Upper lobe of left lung (tissue), 6 donors: ENCODE measurements around the gene FGF13. TPM values are rescaled to one million over a fixed set of nuclear protein-coding genes. Genes with fewer than 3 reads are reported as not detected.

Experiments
- ATAC-seq, 2 donors: fragments of 200-7000 bp; cut with Tn5 transposase; one replicate each; pipeline ENCODE4 v1.9.1; 2022; ENCODE audit warnings: mild to moderate bottlenecking in 2 of 2, moderate library complexity in 2 of 2; ENCODE audit not compliant: low FRiP score in 2 of 2
- DNase-seq, 2 donors: peaks; one replicate each; pipeline ENCODE4 v3.0.0-alpha.2; 2019 to 2020
- H3K27ac ChIP-seq, 4 donors: fragments of 200-600 bp; sonication (generic); one replicate each; pipeline ENCODE4 v1.5.1; 2016 to 2019
- H3K27me3 ChIP-seq, 4 donors: fragments of 200-600 bp; sonication (generic); one replicate each; pipeline ENCODE4 v1.5.1; 2017 to 2019
- H3K36me3 ChIP-seq, 4 donors: fragments of 200-600 bp; sonication (generic); one replicate each; pipeline ENCODE4 v1.5.1; 2016 to 2019
- H3K4me1 ChIP-seq, 4 donors: fragments of 200-600 bp; sonication (generic); one replicate each; pipeline ENCODE4 v1.5.1; 2018 to 2019
- H3K4me3 ChIP-seq, 4 donors: fragments of 200-600 bp; sonication (generic); one replicate each; pipeline ENCODE4 v1.5.1; 2017 to 2019; ENCODE audit warnings: mild to moderate bottlenecking in 2 of 4, moderate library complexity in 1 of 4
- H3K9me3 ChIP-seq, 4 donors: fragments of 200-600 bp; sonication (generic); one replicate each; pipeline ENCODE4 v1.5.1; 2018 to 2019
- CTCF ChIP-seq, 6 experiments: fragments of 450-650 bp in 4 of 6; fragments of 200-600 bp in 2 of 6; sonication (generic) in 2 of 6; IDR thresholded peaks; one replicate each; pipeline ENCODE4 v1.5.1; 2016 to 2019; ENCODE audit warnings: antibody characterized with exemption in 6 of 6
- EP300 ChIP-seq, 4 donors: sonication (generic); formaldehyde crosslinking; IDR thresholded peaks; one replicate each; pipeline ENCODE4 v1.5.1; 2017; ENCODE audit warnings: antibody characterized with exemption in 4 of 4, control low read depth in 2 of 4
- POLR2A ChIP-seq, 4 donors: fragments of 450-650 bp; IDR thresholded peaks; one replicate each; pipeline ENCODE4 v1.5.1; 2016 to 2017; ENCODE audit warnings: antibody characterized with exemption in 4 of 4, mild to moderate bottlenecking in 2 of 4
- POLR2AphosphoS5 ChIP-seq, 2 donors: sonication (generic); formaldehyde crosslinking; IDR thresholded peaks; one replicate each; pipeline ENCODE4 v1.5.1; 2017; ENCODE audit warnings: antibody characterized with exemption in 2 of 2
- WGBS, 2 donors: methylation state at CpG; one replicate each; pipeline ENCODE4 v1.1.5; 2017 to 2018; 5-methylcytosine and 5-hydroxymethylcytosine counted together
- total RNA-seq, 6 donors: library from RNA; depleted of rRNA in 4 of 6; stranded (reverse); fragments of >200 nt in 4 of 6; gene quantifications; one replicate each; pipeline versions ENCODE4 v1.1.0 to v1.2.1, GENCODE V29; 2016 to 2021
- donor health status: DM: no; HTN: no; CAD: no; lungs with moderate emphysema.
- donor health status: DM: no; HTN: yes; CAD: no; lungs with severe emphysema.

FGF13 gene
- total RNA-seq, 6 donors from 2014 or later = 0.22 to 2.5 (median 1.6) TPM

DNA sequence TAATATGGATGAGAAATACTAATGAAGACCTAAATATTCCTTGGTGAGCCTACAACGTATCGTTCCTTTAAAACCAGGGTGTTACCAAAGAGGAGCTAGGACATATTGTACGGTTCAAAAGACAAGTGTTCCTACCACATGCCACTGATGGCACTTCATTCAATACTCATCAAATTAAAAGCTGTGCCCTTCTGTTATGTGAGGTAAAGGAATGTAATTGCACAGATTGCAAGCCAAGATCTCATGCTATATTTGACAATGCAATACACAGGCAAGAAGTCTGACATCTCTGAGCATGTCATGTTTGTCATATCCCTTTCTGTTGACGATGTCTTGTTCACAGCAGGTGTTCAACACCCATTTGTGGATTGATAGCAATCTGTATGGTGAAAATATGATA, 6.9 kb downstream of the FGF13 start:
- DNase-seq (no peak), ATAC-seq (no peak)
- Histone ChIP-seq H3K36me3 (no peaks in the 10 kb centered on the region), H3K27me3 (no peaks in the 10 kb centered on the region), H3K4me3 (no peak overlapping the region), H3K4me1 (no peaks in the 10 kb centered on the region), H3K27ac (no peak overlapping the region), H3K9me3 (no peaks in the 10 kb centered on the region)
- TF ChIP-seq EP300 (IDR thresholded peaks at IDR 0.05) (no peak), CTCF (IDR thresholded peaks at IDR 0.05) (no peak), POLR2A (IDR thresholded peaks at IDR 0.05) (no peak), POLR2AphosphoS5 (IDR thresholded peaks at IDR 0.05) (no peak)
- 84 to 86% methylated on average over 4 of the region's 4 CpGs for whole genome bisulfite sequencing, 2 donors

- 76 to 78% methylated on average over 3 of the region's 3 CpGs for WGBS, 2 donors
Observed at GRCh38 chrX:138704101-138704500, 7.4 kb downstream of the FGF13 start.

DNA sequence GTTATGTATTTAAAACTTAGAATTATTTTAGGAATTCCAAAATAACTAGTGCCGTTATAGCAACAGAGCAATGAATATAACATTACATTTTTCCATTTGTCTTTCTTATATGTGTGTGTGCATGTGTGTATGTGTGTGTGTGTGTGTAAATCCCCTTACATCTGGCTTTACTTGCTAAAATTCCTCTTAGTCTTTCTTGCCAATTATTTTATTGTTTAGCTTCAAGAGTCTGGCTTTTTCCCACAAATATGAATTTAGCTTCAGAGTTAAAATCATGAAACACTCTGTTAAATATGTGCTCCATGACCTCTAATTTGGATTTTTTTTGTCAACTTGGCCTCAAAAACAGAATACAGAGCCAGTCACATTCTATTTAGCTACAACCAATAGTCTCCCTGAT, 18.9 kb downstream of the FGF13 start:
- H3K27ac ChIP-seq = no peak overlapping the region
- 72 to 78% methylated on average over 1 of the region's 1 CpG for WGBS, 2 donors
- no peak overlapping the region for H3K4me3 ChIP-seq
- no peaks in the 10 kb centered on the region for H3K36me3 ChIP-seq
- DNase-seq (no peak), ATAC-seq (no peak)
- TF ChIP-seq EP300 (IDR thresholded peaks at IDR 0.05) (no peak), POLR2AphosphoS5 (IDR thresholded peaks at IDR 0.05) (no peak), POLR2A (IDR thresholded peaks at IDR 0.05) (no peak), CTCF (IDR thresholded peaks at IDR 0.05) (no peak)
- H3K27me3 ChIP-seq = no peaks in the 10 kb centered on the region
- no peaks in the 10 kb centered on the region for H3K4me1 ChIP-seq
- H3K9me3 ChIP-seq = no peaks in the 10 kb centered on the region

More at GRCh38 chrX:138704101-138704500, 7.4 kb downstream of the FGF13 start:
- Histone ChIP-seq H3K4me1 (no peaks in the 10 kb centered on the region), H3K9me3 (no peaks in the 10 kb centered on the region), H3K27ac (no peak overlapping the region), H3K27me3 (no peaks in the 10 kb centered on the region), H3K4me3 (no peak overlapping the region), H3K36me3 (no peaks in the 10 kb centered on the region)
- no peak for ATAC-seq
- TF ChIP-seq POLR2A (IDR thresholded peaks at IDR 0.05) (no peak), POLR2AphosphoS5 (IDR thresholded peaks at IDR 0.05) (no peak), CTCF (IDR thresholded peaks at IDR 0.05) (no peak), EP300 (IDR thresholded peaks at IDR 0.05) (no peak)
- no peak for DNase-seq

- H3K27ac ChIP-seq = no peak overlapping the region
Observed at GRCh38 chrX:138691186-138691585, 20.3 kb downstream of the FGF13 start.

More at GRCh38 chrX:138691186-138691585, 20.3 kb downstream of the FGF13 start:
- TF ChIP-seq CTCF (IDR thresholded peaks at IDR 0.05) (no peak), EP300 (IDR thresholded peaks at IDR 0.05) (no peak), POLR2A (IDR thresholded peaks at IDR 0.05) (no peak), POLR2AphosphoS5 (IDR thresholded peaks at IDR 0.05) (no peak)
- WGBS, 2 donors = 60 to 66% methylated on average over 4 of the region's 4 CpGs
- DNase-seq (no peak), ATAC-seq (no peak)
- no peak overlapping the region for H3K4me3 ChIP-seq
- no peaks in the 10 kb centered on the region for H3K4me1 ChIP-seq
- no peaks in the 10 kb centered on the region for H3K9me3 ChIP-seq
- H3K27me3 ChIP-seq = no peaks in the 10 kb centered on the region
- no peaks in the 10 kb centered on the region for H3K36me3 ChIP-seq
